ENCODE data around the gene DIDO1. TPM values are rescaled to one million over a fixed set of nuclear protein-coding genes. Genes with fewer than 3 reads are reported as not detected.

The DIDO1 gene
- polyA plus RNA-seq, 1 of the 3 experiments (the other 2 are of a cell fraction), result 14.7 TPM

- ChIA-PET CTCF (interaction anchor here (0.9 to 1.6 kb wide), 6 partner anchors 9 to 65 kb away, joined by 3 to 4 read pairs (median 4); no protein-coding TSS in a partner anchor), POLR2A (interaction anchor here (0.8 kb wide), 1 partner anchor 1437 kb away, joined by 3 read pairs; no protein-coding TSS in a partner anchor)
- Histone ChIP-seq H3K4me2 (no peak overlapping the region), H3K9me3 (no peaks in the 10 kb centered on the region), H3K9ac (no peak overlapping the region), H2AFZ (ENCODE audit: low read depth) (no peak overlapping the region), H3K4me1 (ENCODE audit: control insufficient read depth in 1 of 2, insufficient read depth in 2 of 2, low read depth in 1 of 2, low read length in 1 of 2) (peaks cover 0 to 22% of the 10 kb centered on the region in 2 experiments; a peak in 3 of 4 replicates), H4K20me1 (ENCODE audit: insufficient read depth) (peaks cover 28% of the 10 kb centered on the region), H3K36me3 (replicated peaks in 1 of 2; ENCODE audit: control insufficient read depth in 1 of 2, insufficient read depth in 2 of 2, low read length in 1 of 2) (peaks cover 61 to 65% of the 10 kb centered on the region in 2 experiments), H3K27me3 (ENCODE audit: insufficient read depth) (no peaks in the 10 kb centered on the region), H3K9me2 (no peaks in the 10 kb centered on the region), H3F3A (replicated peaks; ENCODE audit: insufficient read depth) (no peaks in the 10 kb centered on the region), H3K79me2 (ENCODE audit: insufficient read depth) (peaks cover 51% of the 10 kb centered on the region), H3K27ac (ENCODE audit: low read depth in 2 of 2, low read length in 1 of 2) (no peak overlapping the region), H3K4me3 (ENCODE audit: low read depth in 2 of 2, low read length in 1 of 2) (no peak overlapping the region)
- WGBS (ENCODE audit: low lambda C conversion rate), result 91% methylated on average over 7 of the region's 8 CpGs
- no peak for DNase-seq
- no peak for TF ChIP-seq RFX5 (IDR thresholded peaks at IDR 0.05; ENCODE audit: low read length)
Observed at GRCh38 chr20:62944184-62944583, 17.9 kb upstream of the DIDO1 start.

- no peak for DNase-seq
- Histone ChIP-seq H3K4me1 (ENCODE audit: control insufficient read depth in 1 of 2, insufficient read depth in 2 of 2, low read depth in 1 of 2, low read length in 1 of 2) (peaks cover 0 to 26% of the 10 kb centered on the region in 2 experiments; a peak in 3 of 4 replicates), H4K20me1 (ENCODE audit: insufficient read depth) (peaks cover 34% of the 10 kb centered on the region), H3K9me3 (no peaks in the 10 kb centered on the region), H3K27ac (ENCODE audit: low read depth in 2 of 2, low read length in 1 of 2) (no peak overlapping the region), H3K9ac (no peak overlapping the region), H3K9me2 (no peaks in the 10 kb centered on the region), H3K4me3 (ENCODE audit: low read depth in 2 of 2, low read length in 1 of 2) (no peak overlapping the region), H3K27me3 (ENCODE audit: insufficient read depth) (no peaks in the 10 kb centered on the region), H3K4me2 (no peak overlapping the region), H3K36me3 (replicated peaks in 1 of 2; ENCODE audit: control insufficient read depth in 1 of 2, insufficient read depth in 2 of 2, low read length in 1 of 2) (peaks cover 56 to 59% of the 10 kb centered on the region in 2 experiments), H2AFZ (ENCODE audit: low read depth) (no peak overlapping the region), H3K79me2 (ENCODE audit: insufficient read depth) (peaks cover 59% of the 10 kb centered on the region), H3F3A (replicated peaks; ENCODE audit: insufficient read depth) (peaks cover 3% of the 10 kb centered on the region)
- ChIA-PET POLR2A (interaction anchor here (0.8 kb wide), 1 partner anchor 1436 kb away, joined by 3 read pairs; no protein-coding TSS in a partner anchor), CTCF (interaction anchor here (1.2 to 1.6 kb wide), 3 partner anchors 35 to 66 kb away, joined by 3 to 4 read pairs (median 3); no protein-coding TSS in a partner anchor)
- no peak for TF ChIP-seq JUND (IDR thresholded peaks at IDR 0.05)
- no peak for TF ChIP-seq YY1 (IDR thresholded peaks at IDR 0.05; ENCODE audit: low read depth)
- TF ChIP-seq, protein P1, sequence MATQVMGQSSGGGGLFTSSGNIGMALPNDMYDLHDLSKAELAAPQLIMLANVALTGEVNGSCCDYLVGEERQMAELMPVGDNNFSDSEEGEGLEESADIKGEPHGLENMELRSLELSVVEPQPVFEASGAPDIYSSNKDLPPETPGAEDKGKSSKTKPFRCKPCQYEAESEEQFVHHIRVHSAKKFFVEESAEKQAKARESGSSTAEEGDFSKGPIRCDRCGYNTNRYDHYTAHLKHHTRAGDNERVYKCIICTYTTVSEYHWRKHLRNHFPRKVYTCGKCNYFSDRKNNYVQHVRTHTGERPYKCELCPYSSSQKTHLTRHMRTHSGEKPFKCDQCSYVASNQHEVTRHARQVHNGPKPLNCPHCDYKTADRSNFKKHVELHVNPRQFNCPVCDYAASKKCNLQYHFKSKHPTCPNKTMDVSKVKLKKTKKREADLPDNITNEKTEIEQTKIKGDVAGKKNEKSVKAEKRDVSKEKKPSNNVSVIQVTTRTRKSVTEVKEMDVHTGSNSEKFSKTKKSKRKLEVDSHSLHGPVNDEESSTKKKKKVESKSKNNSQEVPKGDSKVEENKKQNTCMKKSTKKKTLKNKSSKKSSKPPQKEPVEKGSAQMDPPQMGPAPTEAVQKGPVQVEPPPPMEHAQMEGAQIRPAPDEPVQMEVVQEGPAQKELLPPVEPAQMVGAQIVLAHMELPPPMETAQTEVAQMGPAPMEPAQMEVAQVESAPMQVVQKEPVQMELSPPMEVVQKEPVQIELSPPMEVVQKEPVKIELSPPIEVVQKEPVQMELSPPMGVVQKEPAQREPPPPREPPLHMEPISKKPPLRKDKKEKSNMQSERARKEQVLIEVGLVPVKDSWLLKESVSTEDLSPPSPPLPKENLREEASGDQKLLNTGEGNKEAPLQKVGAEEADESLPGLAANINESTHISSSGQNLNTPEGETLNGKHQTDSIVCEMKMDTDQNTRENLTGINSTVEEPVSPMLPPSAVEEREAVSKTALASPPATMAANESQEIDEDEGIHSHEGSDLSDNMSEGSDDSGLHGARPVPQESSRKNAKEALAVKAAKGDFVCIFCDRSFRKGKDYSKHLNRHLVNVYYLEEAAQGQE (IDR thresholded peaks at IDR 0.05; ENCODE audit: low read depth, low read length), result no peak
- TF ChIP-seq FOSL2 (IDR thresholded peaks at IDR 0.05; ENCODE audit: borderline replicate concordance, low read depth), result no peak
- no peak for TF ChIP-seq RFX5 (IDR thresholded peaks at IDR 0.05; ENCODE audit: low read length)
- TF ChIP-seq, protein P2, sequence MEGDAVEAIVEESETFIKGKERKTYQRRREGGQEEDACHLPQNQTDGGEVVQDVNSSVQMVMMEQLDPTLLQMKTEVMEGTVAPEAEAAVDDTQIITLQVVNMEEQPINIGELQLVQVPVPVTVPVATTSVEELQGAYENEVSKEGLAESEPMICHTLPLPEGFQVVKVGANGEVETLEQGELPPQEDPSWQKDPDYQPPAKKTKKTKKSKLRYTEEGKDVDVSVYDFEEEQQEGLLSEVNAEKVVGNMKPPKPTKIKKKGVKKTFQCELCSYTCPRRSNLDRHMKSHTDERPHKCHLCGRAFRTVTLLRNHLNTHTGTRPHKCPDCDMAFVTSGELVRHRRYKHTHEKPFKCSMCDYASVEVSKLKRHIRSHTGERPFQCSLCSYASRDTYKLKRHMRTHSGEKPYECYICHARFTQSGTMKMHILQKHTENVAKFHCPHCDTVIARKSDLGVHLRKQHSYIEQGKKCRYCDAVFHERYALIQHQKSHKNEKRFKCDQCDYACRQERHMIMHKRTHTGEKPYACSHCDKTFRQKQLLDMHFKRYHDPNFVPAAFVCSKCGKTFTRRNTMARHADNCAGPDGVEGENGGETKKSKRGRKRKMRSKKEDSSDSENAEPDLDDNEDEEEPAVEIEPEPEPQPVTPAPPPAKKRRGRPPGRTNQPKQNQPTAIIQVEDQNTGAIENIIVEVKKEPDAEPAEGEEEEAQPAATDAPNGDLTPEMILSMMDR (IDR thresholded peaks at IDR 0.05), result no peak
- no peak for TF ChIP-seq NFIC (IDR thresholded peaks at IDR 0.05; ENCODE audit: borderline replicate concordance)
- no peak for TF ChIP-seq EZH2phosphoT487 (IDR thresholded peaks at IDR 0.05; ENCODE audit: borderline replicate concordance, low read depth)
- WGBS (ENCODE audit: low lambda C conversion rate), result 100% methylated on average over 11 of the region's 14 CpGs
Observed at GRCh38 chr20:62943396-62943795, 17.1 kb upstream of the DIDO1 start.
